Right atrium auricular region (tissue), 2 donors: ENCODE results near the gene MTR. TPM values are rescaled to one million over a fixed set of nuclear protein-coding genes. Genes with fewer than 3 reads are reported as not detected.
A peak's percentile ranks its signal among the peaks of the same experiment; 100 is the strongest.

ENCODE experiments used
- DNase-seq: peaks from one replicate; pipeline ENCODE4 v3.0.0-alpha.2; 2019; ENCODE audit warnings: low spot score
- H3K27ac ChIP-seq, 2 donors: fragments of 200-600 bp; sonication (generic); 1 replicate in 1 of 2; 2 replicates in 1 of 2; pipeline ENCODE4 v1.5.1; 2016 to 2019
- H3K27me3 ChIP-seq, 2 donors: fragments of 200-600 bp; sonication (generic); one replicate each; pipeline versions ENCODE4 v1.5.1 to v1.6.0; 2017 to 2019
- H3K36me3 ChIP-seq: fragments of 200-600 bp; sonication (generic); one replicate; pipeline ENCODE4 v1.5.1; 2016
- H3K4me1 ChIP-seq, 2 donors: fragments of 200-600 bp; sonication (generic); one replicate each; pipeline versions ENCODE4 v1.5.1 to v1.6.0; 2017 to 2019
- H3K4me3 ChIP-seq, 2 donors: fragments of 200-600 bp; sonication (generic); 1 replicate in 1 of 2; 2 replicates in 1 of 2; pipeline ENCODE4 v1.5.1; 2017 to 2019; ENCODE audit warnings: mild to moderate bottlenecking in 1 of 2, moderate library complexity in 1 of 2
- H3K9me3 ChIP-seq, 2 donors: fragments of 200-600 bp; sonication (generic); one replicate each; pipeline ENCODE4 v1.5.1; 2019
- CTCF ChIP-seq, 2 donors: fragments of 200-600 bp; sonication (generic); IDR thresholded peaks; one replicate each; pipeline ENCODE4 v1.5.1; 2019; ENCODE audit warnings: antibody characterized with exemption in 2 of 2
- total RNA-seq, 2 donors: library from RNA; depleted of rRNA; stranded (reverse); fragments of >200 nt; gene quantifications; one replicate each; pipeline ENCODE4 v1.1.0, GENCODE V29; 2016

MTR gene
- total RNA-seq, 2 donors from 2014 or later = 21.8 to 30.4 TPM

DNA sequence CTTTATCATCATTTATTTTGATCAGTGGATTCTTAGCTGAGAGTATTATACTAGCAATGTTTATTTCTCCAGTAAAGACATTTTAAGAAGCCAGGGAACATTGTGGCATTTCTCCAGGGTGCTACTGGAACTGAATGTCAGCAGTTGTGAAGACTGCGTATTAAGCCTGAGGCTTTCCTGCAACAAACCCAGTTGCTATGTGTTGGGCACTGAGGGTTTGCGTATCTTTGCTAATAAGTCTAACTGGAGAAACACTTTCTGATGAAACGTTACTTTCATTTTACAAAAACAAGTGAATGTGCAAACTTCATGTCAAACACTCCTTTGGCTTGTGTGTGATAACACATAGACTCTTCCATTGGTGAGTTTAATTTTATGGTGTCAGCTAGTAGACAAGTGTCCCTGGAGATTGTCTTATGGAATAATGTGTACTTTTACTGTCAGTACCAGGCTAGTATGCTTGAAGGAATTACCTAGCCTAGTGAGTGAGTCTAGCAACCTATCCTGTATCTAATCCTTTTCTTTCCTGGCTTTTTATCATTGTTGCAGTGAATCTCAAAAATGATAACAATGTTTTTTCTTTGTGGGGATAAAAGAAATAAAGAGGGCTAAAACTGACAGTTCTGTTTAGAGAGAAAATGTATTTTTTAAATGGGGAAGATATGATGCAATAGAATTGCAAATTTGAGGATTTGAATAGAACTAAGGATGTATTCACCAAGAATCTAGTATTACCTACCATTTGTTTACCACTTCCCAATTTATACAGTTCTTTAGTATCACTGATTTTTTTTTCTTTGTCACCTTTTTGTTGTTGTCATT lies 70.1 kb downstream of the MTR start:
- Histone ChIP-seq H3K27ac (peak overlapping the region; percentile 39 to 84), H3K4me1 (peaks cover 0 to 28% of the 10 kb centered on the region in 2 donors), H3K36me3 (peaks cover 57% of the 10 kb centered on the region), H3K9me3 (no peaks in the 10 kb centered on the region), H3K27me3 (no peaks in the 10 kb centered on the region), H3K4me3 (no peak overlapping the region)
- no peak for TF ChIP-seq CTCF (IDR thresholded peaks at IDR 0.05)
- no peak for DNase-seq

DNA sequence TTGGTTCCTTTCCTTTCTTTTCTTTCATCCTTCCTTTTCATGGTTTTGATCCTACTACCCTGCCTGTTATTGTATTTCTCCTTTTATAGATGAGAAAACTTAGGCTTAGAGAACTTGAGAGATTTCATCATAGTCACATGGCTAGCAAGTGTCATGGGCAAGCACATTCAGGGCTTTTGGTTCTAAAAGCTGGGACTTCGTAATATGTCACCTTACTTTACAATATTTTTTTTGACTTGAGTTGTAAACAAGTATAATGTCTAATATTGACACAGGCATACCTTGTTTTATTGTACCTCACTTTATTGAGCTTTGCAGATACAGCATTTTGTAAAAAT lies 70.7 kb downstream of the MTR start:
- peaks cover 54% of the 10 kb centered on the region for H3K36me3 ChIP-seq
- no peak for TF ChIP-seq CTCF (IDR thresholded peaks at IDR 0.05)

DNA sequence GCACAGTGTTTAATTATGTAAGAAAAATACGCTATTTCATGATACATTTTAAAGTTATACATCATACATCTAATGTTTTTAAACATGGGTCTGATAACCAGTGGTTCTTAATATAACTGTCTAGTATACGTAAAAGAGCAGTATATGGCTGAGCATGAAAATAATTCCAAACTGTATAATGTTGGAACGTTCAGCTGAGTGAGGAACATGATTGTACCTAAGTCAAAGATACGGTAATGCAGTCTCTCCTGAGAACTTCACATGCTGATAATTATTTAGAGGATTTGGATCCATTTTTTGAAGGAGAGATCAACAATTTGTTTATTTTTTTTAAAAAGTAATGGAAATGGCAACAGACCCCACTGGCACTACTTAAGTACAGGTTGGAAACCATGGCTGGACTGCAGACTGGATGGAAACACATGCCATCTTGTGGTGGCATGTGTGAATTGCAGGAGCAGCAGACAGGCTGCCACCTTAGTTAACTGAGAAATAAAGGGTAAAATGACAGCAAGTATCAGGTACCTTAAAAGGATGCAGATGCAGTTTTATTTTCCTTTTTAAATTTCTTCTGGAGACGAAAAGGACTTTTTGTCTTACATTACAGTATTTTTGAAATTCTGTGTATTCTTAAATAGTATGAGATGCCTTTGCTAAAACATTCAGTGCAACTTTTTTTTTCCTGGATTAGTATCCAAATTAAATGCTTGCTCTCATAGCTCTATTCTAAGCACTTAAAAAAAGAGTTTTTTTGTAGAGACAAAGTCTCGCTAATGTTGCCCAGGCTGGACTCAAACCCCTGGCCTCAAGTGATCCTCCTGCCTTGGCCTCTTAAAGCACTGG lies 73.8 kb downstream of the MTR start:
- Histone ChIP-seq H3K9me3 (no peaks in the 10 kb centered on the region), H3K27me3 (no peaks in the 10 kb centered on the region), H3K4me3 (no peak overlapping the region), H3K4me1 (peaks cover 0 to 20% of the 10 kb centered on the region in 2 donors), H3K27ac (no peak overlapping the region), H3K36me3 (peaks cover 29% of the 10 kb centered on the region)
- TF ChIP-seq CTCF (IDR thresholded peaks at IDR 0.05) = peak; percentile 77 to 85
- DNase-seq = no peak

More for the DNA sequence above, 70.7 kb downstream of the MTR start:
- no peaks in the 10 kb centered on the region for H3K27me3 ChIP-seq
- DNase-seq = no peak
- peak overlapping the region in 1 of 2 donors; percentile 84 for H3K27ac ChIP-seq
- H3K4me3 ChIP-seq = no peak overlapping the region
- H3K9me3 ChIP-seq = no peaks in the 10 kb centered on the region
- H3K4me1 ChIP-seq = peaks cover 0 to 28% of the 10 kb centered on the region in 2 donors

- Histone ChIP-seq H3K36me3 (peaks cover 26% of the 10 kb centered on the region), H3K27ac (no peak overlapping the region), H3K4me1 (peaks cover 0 to 20% of the 10 kb centered on the region in 2 donors), H3K4me3 (no peak overlapping the region), H3K9me3 (no peaks in the 10 kb centered on the region), H3K27me3 (no peaks in the 10 kb centered on the region)
- no peak for TF ChIP-seq CTCF (IDR thresholded peaks at IDR 0.05)
- DNase-seq = no peak
Measured at GRCh38 chr1:236869911-236870310, 74.8 kb downstream of the MTR start.

DNA sequence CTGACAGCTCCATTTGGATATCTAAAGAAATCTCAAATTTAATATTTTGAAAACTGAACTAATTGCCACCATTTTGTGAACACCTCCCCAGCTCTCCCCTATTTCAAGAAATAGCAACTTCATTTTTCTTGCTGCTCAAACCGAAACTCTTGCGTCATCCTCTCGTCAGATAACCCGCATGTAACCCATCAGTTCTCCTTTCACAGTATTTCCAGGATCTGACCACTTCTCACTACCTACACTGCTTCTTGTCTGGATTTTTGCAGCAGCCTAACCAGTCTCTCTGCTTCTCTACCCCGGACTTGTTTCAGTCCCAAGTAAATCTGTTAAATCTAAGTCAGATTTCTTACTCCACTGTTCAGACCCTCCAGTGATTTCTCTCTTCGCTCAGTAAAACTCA lies 75.6 kb downstream of the MTR start:
- no peak for TF ChIP-seq CTCF (IDR thresholded peaks at IDR 0.05)
- H3K4me3 ChIP-seq = no peak overlapping the region
- H3K27ac ChIP-seq = no peak overlapping the region
- H3K27me3 ChIP-seq = no peaks in the 10 kb centered on the region
- no peaks in the 10 kb centered on the region for H3K9me3 ChIP-seq
- peaks cover 34% of the 10 kb centered on the region for H3K36me3 ChIP-seq
- peaks cover 0 to 14% of the 10 kb centered on the region in 2 donors for H3K4me1 ChIP-seq
- no peak for DNase-seq
